ENCODE data around the gene FBLN2. TPM values are rescaled to one million over a fixed set of nuclear protein-coding genes. Genes with fewer than 3 reads are reported as not detected.

FBLN2 gene
- total RNA-seq, 1 experiment from 2014 or later, result 0.39 TPM

- TF ChIP-seq REST (IDR thresholded peaks at IDR 0.05; ENCODE audit: low read depth), result no peak
Measured at GRCh38 chr3:13601692-13602080, 52.8 kb downstream of the FBLN2 start (continued).

- ChIA-PET RAD21 (ENCODE audit: low non-redundant PET in 1 of 2, low total read pairs in 2 of 2, uncharacterized antibody in 2 of 2, unreplicated experiment in 2 of 2) (no interaction called here), CTCF (no interaction called here), POLR2A (no interaction called here)
- Histone ChIP-seq H2AFZ (ENCODE audit: low read depth, low read length, poor library complexity, severe bottlenecking) (no peak overlapping the region), H3K4me2 (ENCODE audit: low read length) (no peak overlapping the region), H3K9me3 (ENCODE audit: control insufficient read depth in 1 of 2, insufficient read depth in 1 of 2, low read depth in 1 of 2, low read length in 2 of 2) (no peaks in the 10 kb centered on the region), H3K79me2 (ENCODE audit: insufficient read depth, low read length) (no peaks in the 10 kb centered on the region), H3K36me3 (ENCODE audit: control insufficient read depth in 1 of 2, insufficient read depth in 2 of 2, low read length in 2 of 2) (no peaks in the 10 kb centered on the region), H3K27ac (ENCODE audit: low read depth, low read length) (no peak overlapping the region), H3K9ac (ENCODE audit: low read length) (no peak overlapping the region), H3K9me2 (ENCODE audit: insufficient read depth) (no peaks in the 10 kb centered on the region), H3K4me3 (replicated peaks in 1 of 2; ENCODE audit: low read depth in 1 of 2, low read length in 2 of 2) (no peak overlapping the region), H3K27me3 (ENCODE audit: insufficient read depth, low read length) (no peaks in the 10 kb centered on the region), H4K20me1 (ENCODE audit: insufficient read depth) (no peaks in the 10 kb centered on the region), H3K4me1 (ENCODE audit: control insufficient read depth in 1 of 2, insufficient read depth in 2 of 2, low read length in 2 of 2) (peaks cover 0 to 9% of the 10 kb centered on the region in 2 experiments; a peak in 2 of 4 replicates)
- intact Hi-C loops (cut with micrococcal nuclease), result no loop called here
- TF ChIP-seq ZNF274 (IDR thresholded peaks at IDR 0.05; ENCODE audit: low read depth, low read length), result no peak
- TF ChIP-seq CTCF (IDR thresholded peaks at IDR 0.05 in 2 of 3, conservative IDR thresholded peaks at IDR 0.05 in 1 of 3; ENCODE audit: borderline replicate concordance in 1 of 3, insufficient read depth in 1 of 3, low read depth in 2 of 3, low read length in 2 of 3), result no peak
- no peak for TF ChIP-seq POLR2AphosphoS5 (IDR thresholded peaks at IDR 0.05; ENCODE audit: low read depth, low read length)
- no peak for TF ChIP-seq ATF3 (IDR thresholded peaks at IDR 0.05)
- TF ChIP-seq REST (IDR thresholded peaks at IDR 0.05; ENCODE audit: low read depth), result no peak
- no peak for TF ChIP-seq CBX3 (IDR thresholded peaks at IDR 0.05; ENCODE audit: low read depth)
- no peak for TF ChIP-seq MAX (IDR thresholded peaks at IDR 0.05)
- no peak for TF ChIP-seq SRF (IDR thresholded peaks at IDR 0.05; ENCODE audit: low read depth)
- TF ChIP-seq EGR1 (IDR thresholded peaks at IDR 0.05; ENCODE audit: low read depth), result no peak
- no peak for TF ChIP-seq EZH2phosphoT487 (IDR thresholded peaks at IDR 0.05; ENCODE audit: borderline replicate concordance)
- TF ChIP-seq ELF1 (IDR thresholded peaks at IDR 0.05; ENCODE audit: borderline replicate concordance, low read depth), result no peak
- no TSS peak for BruUV-seq (replicated peaks)
- ATAC-seq, result no peak
- DNase-seq (ENCODE audit: low read depth, low spot score), result no peak
Measured at GRCh38 chr3:13605555-13605954, 56.6 kb downstream of the FBLN2 start.

Data from HCT116 (cell line).